Breast epithelium (tissue), 3 donors: ENCODE data around the gene ZMIZ1.

Source experiments
- POLR2AphosphoS5 ChIP-seq, 3 donors: sonication (generic); formaldehyde crosslinking; IDR thresholded peaks; one replicate each; pipeline ENCODE4 v1.6.1; 2017; ENCODE audit warnings: antibody characterized with exemption in 3 of 3
- TF ChIP-seq, protein P1 (sequence below), 3 donors: fragments of 450-650 bp; IDR thresholded peaks; one replicate each; pipeline ENCODE4 v1.5.1; 2016 to 2017; ENCODE audit warnings: antibody characterized with exemption in 3 of 3, mild to moderate bottlenecking in 3 of 3, moderate library complexity in 3 of 3

- TF ChIP-seq, protein P1, sequence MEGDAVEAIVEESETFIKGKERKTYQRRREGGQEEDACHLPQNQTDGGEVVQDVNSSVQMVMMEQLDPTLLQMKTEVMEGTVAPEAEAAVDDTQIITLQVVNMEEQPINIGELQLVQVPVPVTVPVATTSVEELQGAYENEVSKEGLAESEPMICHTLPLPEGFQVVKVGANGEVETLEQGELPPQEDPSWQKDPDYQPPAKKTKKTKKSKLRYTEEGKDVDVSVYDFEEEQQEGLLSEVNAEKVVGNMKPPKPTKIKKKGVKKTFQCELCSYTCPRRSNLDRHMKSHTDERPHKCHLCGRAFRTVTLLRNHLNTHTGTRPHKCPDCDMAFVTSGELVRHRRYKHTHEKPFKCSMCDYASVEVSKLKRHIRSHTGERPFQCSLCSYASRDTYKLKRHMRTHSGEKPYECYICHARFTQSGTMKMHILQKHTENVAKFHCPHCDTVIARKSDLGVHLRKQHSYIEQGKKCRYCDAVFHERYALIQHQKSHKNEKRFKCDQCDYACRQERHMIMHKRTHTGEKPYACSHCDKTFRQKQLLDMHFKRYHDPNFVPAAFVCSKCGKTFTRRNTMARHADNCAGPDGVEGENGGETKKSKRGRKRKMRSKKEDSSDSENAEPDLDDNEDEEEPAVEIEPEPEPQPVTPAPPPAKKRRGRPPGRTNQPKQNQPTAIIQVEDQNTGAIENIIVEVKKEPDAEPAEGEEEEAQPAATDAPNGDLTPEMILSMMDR (IDR thresholded peaks at IDR 0.05) = no peak
- no peak for TF ChIP-seq POLR2AphosphoS5 (IDR thresholded peaks at IDR 0.05)
Measured at GRCh38 chr10:79260811-79261740, 192.3 kb downstream of the ZMIZ1 start.
